Mucosa of descending colon (tissue), 3 donors: Measurements from ENCODE around the gene RAC2. TPM values are rescaled to one million over a fixed set of nuclear protein-coding genes. Genes with fewer than 3 reads are reported as not detected.

Experiments
- ATAC-seq: fragments of 200-7000 bp; cut with Tn5 transposase; one replicate; pipeline ENCODE4 v1.9.1; 2020; ENCODE audit warnings: mild to moderate bottlenecking, moderate library complexity
- DNase-seq, 3 donors: peaks; one replicate each; pipeline ENCODE4 v3.0.0-alpha.2; 2020
- H3K36me3 ChIP-seq: fragments of 200-600 bp; one replicate; pipeline ENCODE4 v1.8.0; 2021; ENCODE audit warnings: low read depth, mild to moderate bottlenecking
- H3K4me1 ChIP-seq: fragments of 200-600 bp; one replicate; pipeline ENCODE4 v1.8.0; 2021; ENCODE audit warnings: low read depth, mild to moderate bottlenecking
- H3K4me3 ChIP-seq: fragments of 200-600 bp; one replicate; pipeline ENCODE4 v1.8.0; 2021; ENCODE audit warnings: mild to moderate bottlenecking
- H3K9me3 ChIP-seq: fragments of 200-600 bp; one replicate; pipeline ENCODE4 v1.8.0; 2021; ENCODE audit warnings: mild to moderate bottlenecking
- intact Hi-C, 2 donors: fragments of 100-400 bp; cut with DNase I in 1 of 2; cut with micrococcal nuclease in 1 of 2; formaldehyde crosslinking; loops; one replicate each; pipeline versions ENCODE4 v1.11.0 to v1.11.1; 2022; cut with DNase I, micrococcal nuclease
- total RNA-seq, 3 donors: library from RNA; stranded (reverse); fragmentation: NEBNext Ultra II Directional in 2 of 3; extraction: Animal tissue kit (Norgen Biotek cat#: 25700) in 2 of 3; gene quantifications; one replicate each; pipeline versions ENCODE4 v1.2.1 to v1.2.4, GENCODE V29; 2021 to 2023
- TF ChIP-seq, protein P1 (sequence below): fragments of 200-600 bp; IDR thresholded peaks from one replicate; pipeline ENCODE4 v1.8.0; 2022; ENCODE audit warnings: antibody characterized with exemption, mild to moderate bottlenecking
- donor health status: DM: no; HTN: no; CAD: no; lungs with moderate emphysema.
- donor health status: DM: no; HTN: no; CAD: no.
- donor health status: DM: no; HTN: yes; CAD: no.

Gene RAC2
- total RNA-seq, 3 donors from 2014 or later, result 15.3 to 26.8 (median 16.4) TPM

DNA sequence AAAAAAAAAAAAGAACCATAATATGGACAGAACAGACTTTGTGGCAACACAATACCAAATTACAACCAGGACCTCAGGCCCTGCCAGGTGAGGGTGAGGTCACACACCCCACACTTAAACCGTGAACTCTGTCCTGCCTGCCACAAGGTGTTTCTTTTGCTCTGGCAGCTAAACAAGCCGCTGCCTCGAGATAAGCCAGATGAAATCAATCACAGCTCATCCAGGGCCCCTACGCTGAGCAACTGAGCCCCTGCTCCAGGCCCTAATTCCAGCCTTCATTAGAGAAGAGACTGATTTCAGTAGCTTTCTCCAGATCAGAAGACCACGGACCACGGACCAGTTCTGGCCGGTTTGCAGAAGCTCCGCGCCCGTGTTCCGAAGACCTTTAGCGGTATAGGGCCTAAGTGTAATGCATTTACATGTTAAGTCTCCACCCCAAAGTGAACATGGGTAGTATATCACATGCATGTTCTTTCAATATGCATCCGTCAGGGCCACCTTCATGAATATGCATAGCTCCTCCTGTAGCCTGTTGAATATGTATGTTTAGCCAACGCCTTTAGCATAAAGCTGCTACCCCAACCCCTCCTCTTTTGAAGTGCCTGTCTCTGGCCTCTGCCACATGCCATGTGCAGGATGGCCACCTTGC lies 14.8 kb upstream of the RAC2 start:
- H3K4me3 ChIP-seq, result no peak overlapping the region

DNA sequence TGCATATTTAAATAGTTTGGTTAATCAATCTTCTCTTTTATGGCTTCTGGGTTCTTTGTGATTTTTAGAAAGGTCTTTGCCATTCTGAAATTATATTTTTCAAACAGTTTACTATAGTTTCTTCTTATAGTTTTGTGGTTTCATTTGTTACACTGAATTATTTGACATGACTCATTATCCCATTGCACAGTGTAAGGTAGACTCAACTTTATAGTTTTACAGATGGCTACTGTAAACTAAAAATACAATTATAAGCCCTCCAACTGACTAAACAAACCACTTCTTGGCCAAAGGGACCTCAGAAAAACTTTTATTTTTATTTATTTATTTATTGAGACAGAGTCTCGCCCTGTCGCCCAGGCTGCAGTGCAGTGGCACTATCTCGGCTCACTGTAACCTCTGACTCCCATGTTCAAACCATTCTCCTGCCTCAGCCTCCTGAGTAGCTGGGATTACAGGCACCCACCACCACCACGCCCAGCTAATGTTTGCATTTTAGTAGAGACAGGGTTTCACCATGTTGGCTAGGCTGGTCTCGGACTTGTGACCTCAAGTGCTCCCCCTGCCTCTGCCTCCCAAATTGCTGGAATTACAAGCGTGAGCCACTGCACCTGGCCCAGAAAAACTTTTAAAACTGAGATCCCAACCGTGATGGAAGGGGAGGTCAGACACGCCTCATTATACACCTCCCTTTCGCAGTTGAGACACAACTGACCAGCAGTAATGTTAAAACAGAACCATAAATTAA lies 14.1 kb upstream of the RAC2 start:
- intact Hi-C loops, result loop anchor here in 1 of 2 donors (5.0 kb wide), 1 partner anchor 471 kb away; no protein-coding TSS in a partner anchor
- no peaks in the 10 kb centered on the region for H3K9me3 ChIP-seq

More for the DNA sequence above, 14.8 kb upstream of the RAC2 start:
- no peaks in the 10 kb centered on the region for H3K36me3 ChIP-seq
- DNase-seq, result no peak
- H3K4me1 ChIP-seq, result peaks cover 14% of the 10 kb centered on the region
- TF ChIP-seq, protein P1, sequence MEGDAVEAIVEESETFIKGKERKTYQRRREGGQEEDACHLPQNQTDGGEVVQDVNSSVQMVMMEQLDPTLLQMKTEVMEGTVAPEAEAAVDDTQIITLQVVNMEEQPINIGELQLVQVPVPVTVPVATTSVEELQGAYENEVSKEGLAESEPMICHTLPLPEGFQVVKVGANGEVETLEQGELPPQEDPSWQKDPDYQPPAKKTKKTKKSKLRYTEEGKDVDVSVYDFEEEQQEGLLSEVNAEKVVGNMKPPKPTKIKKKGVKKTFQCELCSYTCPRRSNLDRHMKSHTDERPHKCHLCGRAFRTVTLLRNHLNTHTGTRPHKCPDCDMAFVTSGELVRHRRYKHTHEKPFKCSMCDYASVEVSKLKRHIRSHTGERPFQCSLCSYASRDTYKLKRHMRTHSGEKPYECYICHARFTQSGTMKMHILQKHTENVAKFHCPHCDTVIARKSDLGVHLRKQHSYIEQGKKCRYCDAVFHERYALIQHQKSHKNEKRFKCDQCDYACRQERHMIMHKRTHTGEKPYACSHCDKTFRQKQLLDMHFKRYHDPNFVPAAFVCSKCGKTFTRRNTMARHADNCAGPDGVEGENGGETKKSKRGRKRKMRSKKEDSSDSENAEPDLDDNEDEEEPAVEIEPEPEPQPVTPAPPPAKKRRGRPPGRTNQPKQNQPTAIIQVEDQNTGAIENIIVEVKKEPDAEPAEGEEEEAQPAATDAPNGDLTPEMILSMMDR, result no peak
- intact Hi-C loops, result loop anchor here in 1 of 2 donors (5.0 kb wide), 1 partner anchor 472 kb away; no protein-coding TSS in a partner anchor
- H3K9me3 ChIP-seq, result peaks cover under 1% of the 10 kb centered on the region
- ATAC-seq, result no peak

GRCh38 chr22:37256075-37256726 lies 12.1 kb upstream of the RAC2 start:
- Histone ChIP-seq H3K36me3 (no peaks in the 10 kb centered on the region), H3K4me1 (peaks cover 14% of the 10 kb centered on the region), H3K9me3 (no peaks in the 10 kb centered on the region), H3K4me3 (no peak overlapping the region)
- no peak for DNase-seq
- TF ChIP-seq, protein P1, result no peak
- peak; percentile 18 for ATAC-seq
- intact Hi-C loops, result loop anchor here in 1 of 2 donors (5.0 kb wide), 1 partner anchor 469 kb away; no protein-coding TSS in a partner anchor

More for the DNA sequence above, 14.1 kb upstream of the RAC2 start:
- Histone ChIP-seq H3K36me3 (no peaks in the 10 kb centered on the region), H3K4me1 (peaks cover 14% of the 10 kb centered on the region), H3K4me3 (no peak overlapping the region)
- ATAC-seq, result no peak
- TF ChIP-seq, protein P1, result no peak
- no peak for DNase-seq

GRCh38 chr22:37255558-37256006 lies 11.5 kb upstream of the RAC2 start:
- DNase-seq (no peak), ATAC-seq (no peak)
- TF ChIP-seq, protein P1, result no peak
- intact Hi-C loops, result loop anchor here in 1 of 2 donors (5.0 kb wide), 1 partner anchor 468 kb away; no protein-coding TSS in a partner anchor
- Histone ChIP-seq H3K4me3 (no peak overlapping the region), H3K36me3 (no peaks in the 10 kb centered on the region), H3K9me3 (no peaks in the 10 kb centered on the region), H3K4me1 (peaks cover 14% of the 10 kb centered on the region)

GRCh38 chr22:37254867-37255233 lies 10.8 kb upstream of the RAC2 start:
- ATAC-seq (no peak), DNase-seq (no peak)
- Histone ChIP-seq H3K4me3 (no peak overlapping the region), H3K9me3 (no peaks in the 10 kb centered on the region), H3K4me1 (peaks cover 14% of the 10 kb centered on the region), H3K36me3 (no peaks in the 10 kb centered on the region)
- intact Hi-C loops, result loop anchor here in 1 of 2 donors (5.0 kb wide), 1 partner anchor 468 kb away; no protein-coding TSS in a partner anchor
- TF ChIP-seq, protein P1, result no peak
